ENCODE data around the gene ANKRD53. TPM values are rescaled to one million over a fixed set of nuclear protein-coding genes. Genes with fewer than 3 reads are reported as not detected.

The ANKRD53 gene
- total RNA-seq, 3 donors from 2014 or later: 0.23 to 1.8 (median 0.75) TPM

GRCh38 chr2:70986499-70987189, 8.2 kb downstream of the ANKRD53 start:
- TF ChIP-seq, protein P1, sequence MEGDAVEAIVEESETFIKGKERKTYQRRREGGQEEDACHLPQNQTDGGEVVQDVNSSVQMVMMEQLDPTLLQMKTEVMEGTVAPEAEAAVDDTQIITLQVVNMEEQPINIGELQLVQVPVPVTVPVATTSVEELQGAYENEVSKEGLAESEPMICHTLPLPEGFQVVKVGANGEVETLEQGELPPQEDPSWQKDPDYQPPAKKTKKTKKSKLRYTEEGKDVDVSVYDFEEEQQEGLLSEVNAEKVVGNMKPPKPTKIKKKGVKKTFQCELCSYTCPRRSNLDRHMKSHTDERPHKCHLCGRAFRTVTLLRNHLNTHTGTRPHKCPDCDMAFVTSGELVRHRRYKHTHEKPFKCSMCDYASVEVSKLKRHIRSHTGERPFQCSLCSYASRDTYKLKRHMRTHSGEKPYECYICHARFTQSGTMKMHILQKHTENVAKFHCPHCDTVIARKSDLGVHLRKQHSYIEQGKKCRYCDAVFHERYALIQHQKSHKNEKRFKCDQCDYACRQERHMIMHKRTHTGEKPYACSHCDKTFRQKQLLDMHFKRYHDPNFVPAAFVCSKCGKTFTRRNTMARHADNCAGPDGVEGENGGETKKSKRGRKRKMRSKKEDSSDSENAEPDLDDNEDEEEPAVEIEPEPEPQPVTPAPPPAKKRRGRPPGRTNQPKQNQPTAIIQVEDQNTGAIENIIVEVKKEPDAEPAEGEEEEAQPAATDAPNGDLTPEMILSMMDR (IDR thresholded peaks at IDR 0.05): no peak
- no peak for ATAC-seq
- intact Hi-C loops (cut with DNase I, micrococcal nuclease): no loop called here
- no peak for DNase-seq
- H3K36me3 ChIP-seq (ENCODE audit: low read depth): peaks cover 6% of the 10 kb centered on the region
- H3K9me3 ChIP-seq: no peaks in the 10 kb centered on the region
- H3K4me1 ChIP-seq (ENCODE audit: low read depth): peaks cover 4% of the 10 kb centered on the region
- H3K4me3 ChIP-seq: no peak overlapping the region

DNA sequence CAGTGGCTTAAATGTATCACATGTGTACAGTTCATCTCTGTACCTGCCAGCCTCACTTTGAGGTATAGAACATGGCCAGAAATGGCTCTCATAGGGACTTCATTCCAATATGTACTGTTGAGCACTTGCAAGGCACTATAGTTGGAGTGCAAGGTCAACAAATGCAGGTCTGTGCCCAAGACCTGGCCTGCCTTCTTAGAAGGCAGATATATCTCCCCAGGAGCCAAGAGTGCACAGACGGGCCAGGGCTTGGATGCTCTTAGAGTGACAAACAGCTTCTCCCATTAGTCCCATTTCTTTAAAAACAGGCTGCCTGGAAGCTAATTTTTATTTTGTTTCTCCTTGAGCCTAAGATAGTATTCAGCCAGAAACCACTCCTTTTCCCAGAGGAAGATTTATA, 9.0 kb downstream of the ANKRD53 start:
- Histone ChIP-seq H3K4me3 (no peak overlapping the region), H3K9me3 (no peaks in the 10 kb centered on the region), H3K4me1 (ENCODE audit: low read depth) (peaks cover 4% of the 10 kb centered on the region), H3K36me3 (ENCODE audit: low read depth) (peaks cover 6% of the 10 kb centered on the region)
- TF ChIP-seq, protein P1 (IDR thresholded peaks at IDR 0.05): no peak
- DNase-seq: no peak
- intact Hi-C loops (cut with DNase I, micrococcal nuclease): no loop called here
- no peak for ATAC-seq

DNA sequence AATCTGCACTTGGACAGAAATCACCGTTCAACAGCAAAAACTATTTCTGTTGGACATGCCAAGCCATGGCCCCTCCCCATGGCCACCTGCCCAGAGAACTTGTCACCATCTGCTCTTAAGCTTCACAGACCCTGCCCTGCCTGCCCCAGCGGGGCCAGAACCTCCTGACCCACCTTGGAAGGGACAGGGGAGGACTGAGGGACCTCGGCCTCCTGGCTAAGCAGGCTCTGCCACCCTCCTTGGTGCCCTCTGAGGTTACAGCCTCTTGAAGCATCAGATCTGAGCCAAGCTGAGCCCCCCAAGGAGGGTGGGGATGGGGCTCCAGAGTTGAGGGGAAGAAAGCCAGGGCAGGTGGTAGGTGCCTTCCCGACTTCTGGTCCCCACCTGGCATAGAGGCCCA, 9.7 kb downstream of the ANKRD53 start:
- H3K4me1 ChIP-seq (ENCODE audit: low read depth): peaks cover 9% of the 10 kb centered on the region
- ATAC-seq (no peak), DNase-seq (no peak)
- H3K4me3 ChIP-seq: no peak overlapping the region
- H3K9me3 ChIP-seq: no peaks in the 10 kb centered on the region
- H3K36me3 ChIP-seq (ENCODE audit: low read depth): peaks cover 6% of the 10 kb centered on the region
- TF ChIP-seq, protein P1 (IDR thresholded peaks at IDR 0.05): no peak
- intact Hi-C loops (cut with DNase I, micrococcal nuclease): no loop called here

GRCh38 chr2:70988726-70989648, 10.6 kb downstream of the ANKRD53 start:
- no peak overlapping the region for H3K4me3 ChIP-seq
- ATAC-seq: no peak

DNA sequence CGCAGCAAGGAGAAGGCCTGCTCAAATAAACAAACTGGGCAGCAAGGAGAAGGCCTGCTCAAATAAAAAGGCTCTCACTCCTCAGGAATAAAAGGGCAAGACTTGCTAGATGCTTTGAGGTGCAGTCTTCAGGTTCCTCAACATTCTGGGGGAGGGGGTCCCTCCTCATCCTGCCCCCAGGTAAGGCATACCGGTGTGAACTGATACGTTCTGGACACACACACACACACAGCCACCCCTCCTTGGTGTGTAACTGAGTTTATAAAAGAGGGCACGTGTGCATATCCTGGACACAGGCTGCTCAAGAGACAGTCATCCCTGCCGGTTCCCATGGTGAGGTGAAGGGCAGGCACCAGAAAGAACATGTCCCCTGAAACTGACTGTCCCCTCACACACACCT, 11.8 kb downstream of the ANKRD53 start:
- peaks cover 6% of the 10 kb centered on the region for H3K36me3 ChIP-seq (ENCODE audit: low read depth)
- DNase-seq: no peak

More at GRCh38 chr2:70988726-70989648, 10.6 kb downstream of the ANKRD53 start:
- TF ChIP-seq, protein P1 (IDR thresholded peaks at IDR 0.05): no peak
- DNase-seq: peak in 1 of 3 donors; percentile 11
- Histone ChIP-seq H3K4me1 (ENCODE audit: low read depth) (peaks cover 17% of the 10 kb centered on the region), H3K9me3 (no peaks in the 10 kb centered on the region), H3K36me3 (ENCODE audit: low read depth) (peaks cover 6% of the 10 kb centered on the region)
- intact Hi-C loops (cut with DNase I, micrococcal nuclease): no loop called here

More for the DNA sequence above, 11.8 kb downstream of the ANKRD53 start:
- H3K4me1 ChIP-seq (ENCODE audit: low read depth): peaks cover 16% of the 10 kb centered on the region
- no peak overlapping the region for H3K4me3 ChIP-seq
- TF ChIP-seq, protein P1 (IDR thresholded peaks at IDR 0.05): no peak
- no peak for ATAC-seq
- intact Hi-C loops (cut with DNase I, micrococcal nuclease): no loop called here
- no peaks in the 10 kb centered on the region for H3K9me3 ChIP-seq

Data from mucosa of descending colon (tissue), 3 donors.